AG04450 (cell line): ENCODE data around the gene CENPM. TPM values are rescaled to one million over a fixed set of nuclear protein-coding genes. Genes with fewer than 3 reads are reported as not detected.
A peak's percentile ranks its signal among the peaks of the same experiment; 100 is the strongest.

Experiments
- CTCF ChIA-PET: fragments of 300-600, 350-600 bp; formaldehyde crosslinking; extraction: SDS; loops from one replicate; lab custom pipeline; 2022; ENCODE audit warnings: antibody characterized with exemption, inconsistent platforms; lab: Charles Lee
- POLR2A ChIA-PET: fragments of 350-600 bp; formaldehyde crosslinking; extraction: SDS; loops from one replicate; lab custom pipeline; 2021; ENCODE audit warnings: antibody characterized with exemption, inconsistent platforms; lab: Yijun Ruan, JAX
- DNase-seq: peaks from one replicate; pipeline ENCODE4 v3.0.0-alpha.2; 2011; ENCODE audit warnings: low read depth, low spot score
- H3K27ac ChIP-seq: one replicate; pipeline ENCODE4 v1.5.1; 2012; ENCODE audit warnings: low read depth, low read length, control low read depth
- H3K27me3 ChIP-seq: one replicate; pipeline ENCODE4 v1.6.0; 2012; ENCODE audit warnings: low read length; ENCODE audit not compliant: control insufficient read depth, insufficient read depth
- H3K4me3 ChIP-seq: 2 replicates; pipeline ENCODE4 v1.5.1; 2011; ENCODE audit warnings: mild to moderate bottlenecking, low read depth, low read length, control low read depth
- H3K9me3 ChIP-seq: 2 replicates; pipeline ENCODE4 v1.5.1; 2012; ENCODE audit warnings: low read length; ENCODE audit not compliant: control insufficient read depth, insufficient read depth
- polyA plus RNA-seq: library from polyadenylated mRNA; depleted of rRNA; stranded (reverse); fragments of >200 nt; gene quantifications from 2 replicates; pipeline ENCODE4 v1.2.3, GENCODE V29; 2011
- TF ChIP-seq, protein P1 (sequence below): IDR thresholded peaks from 2 replicates; pipeline ENCODE4 v1.5.1; 2011; ENCODE audit warnings: low read depth, low read length, control low read depth, inconsistent platforms

CENPM gene
- polyA plus RNA-seq, 1 experiment, result 5.1 TPM

DNA sequence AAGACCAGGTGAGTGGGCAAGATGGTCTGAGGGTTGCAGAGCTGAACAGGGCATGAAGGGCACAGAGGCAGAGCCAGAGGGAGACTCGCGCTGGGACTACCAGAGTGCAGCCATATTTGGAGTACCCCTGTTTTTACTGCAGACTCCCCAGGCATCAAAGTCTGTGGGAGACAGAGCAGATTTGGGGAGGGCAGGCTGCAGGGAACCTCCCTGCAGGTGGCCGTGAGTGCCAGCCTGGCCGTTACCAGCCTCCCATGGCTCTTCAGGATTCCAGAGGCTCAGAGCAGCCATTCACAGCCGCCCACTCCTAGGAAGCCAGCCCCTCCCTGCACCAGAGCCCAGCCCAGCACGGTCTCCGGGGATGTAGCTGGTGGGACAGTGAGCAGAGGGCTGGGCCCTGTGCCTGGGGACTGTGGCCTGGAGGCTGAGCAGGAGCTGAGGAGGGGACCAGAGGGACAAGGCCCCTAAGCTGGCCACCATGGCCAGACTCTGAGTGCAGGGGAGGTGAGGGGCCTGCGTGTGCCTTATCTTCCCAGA lies 22.2 kb upstream of the CENPM start, which contains the start of gene SEPTIN3:
TSS of gene SEPTIN3 (plus strand) at position 334 of the 537 bp plus-strand sequence. CDS start 2,050 bp downstream, outside the sequence.
- no peak for DNase-seq
- TF ChIP-seq, protein P1, sequence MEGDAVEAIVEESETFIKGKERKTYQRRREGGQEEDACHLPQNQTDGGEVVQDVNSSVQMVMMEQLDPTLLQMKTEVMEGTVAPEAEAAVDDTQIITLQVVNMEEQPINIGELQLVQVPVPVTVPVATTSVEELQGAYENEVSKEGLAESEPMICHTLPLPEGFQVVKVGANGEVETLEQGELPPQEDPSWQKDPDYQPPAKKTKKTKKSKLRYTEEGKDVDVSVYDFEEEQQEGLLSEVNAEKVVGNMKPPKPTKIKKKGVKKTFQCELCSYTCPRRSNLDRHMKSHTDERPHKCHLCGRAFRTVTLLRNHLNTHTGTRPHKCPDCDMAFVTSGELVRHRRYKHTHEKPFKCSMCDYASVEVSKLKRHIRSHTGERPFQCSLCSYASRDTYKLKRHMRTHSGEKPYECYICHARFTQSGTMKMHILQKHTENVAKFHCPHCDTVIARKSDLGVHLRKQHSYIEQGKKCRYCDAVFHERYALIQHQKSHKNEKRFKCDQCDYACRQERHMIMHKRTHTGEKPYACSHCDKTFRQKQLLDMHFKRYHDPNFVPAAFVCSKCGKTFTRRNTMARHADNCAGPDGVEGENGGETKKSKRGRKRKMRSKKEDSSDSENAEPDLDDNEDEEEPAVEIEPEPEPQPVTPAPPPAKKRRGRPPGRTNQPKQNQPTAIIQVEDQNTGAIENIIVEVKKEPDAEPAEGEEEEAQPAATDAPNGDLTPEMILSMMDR, result no peak
- Histone ChIP-seq H3K27ac (no peak within 1 kb of the TSS), H3K4me3 (no peak within 1 kb of the TSS), H3K9me3 (no peaks in the 10 kb centered on the region; the same call in 1 of the 2 replicates), H3K27me3 (peaks cover 24% of the 10 kb centered on the region)
- POLR2A ChIA-PET, result interaction anchor here (0.6 kb wide), 1 partner anchor 78 kb away, joined by 10 read pairs; no protein-coding TSS in a partner anchor
- CTCF ChIA-PET, result interaction anchor here (0.5 to 1.3 kb wide), 4 partner anchors 15 to 476 kb away, joined by 3 to 4 read pairs (median 3); no protein-coding TSS in a partner anchor

DNA sequence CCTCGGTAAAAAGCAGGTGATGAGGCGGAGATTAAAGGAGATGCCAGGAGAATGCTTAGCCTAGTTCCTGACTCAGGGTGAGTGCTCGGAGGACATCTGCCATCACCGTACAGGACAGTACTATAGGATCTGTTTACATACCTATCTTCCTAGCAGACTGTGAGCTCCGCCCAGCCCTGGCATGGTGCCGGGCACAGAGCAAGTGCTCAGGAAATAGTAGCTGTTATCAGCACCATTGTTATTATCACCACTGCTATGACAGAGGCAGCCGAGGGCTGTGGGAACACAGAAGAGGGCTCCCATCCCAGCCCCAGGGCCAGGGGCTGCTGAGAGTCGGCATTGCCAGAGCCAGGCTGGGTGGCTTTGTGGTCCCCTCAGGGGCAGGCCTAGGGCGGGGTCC lies 21.6 kb upstream of the CENPM start:
- POLR2A ChIA-PET, result no interaction called here

DNA sequence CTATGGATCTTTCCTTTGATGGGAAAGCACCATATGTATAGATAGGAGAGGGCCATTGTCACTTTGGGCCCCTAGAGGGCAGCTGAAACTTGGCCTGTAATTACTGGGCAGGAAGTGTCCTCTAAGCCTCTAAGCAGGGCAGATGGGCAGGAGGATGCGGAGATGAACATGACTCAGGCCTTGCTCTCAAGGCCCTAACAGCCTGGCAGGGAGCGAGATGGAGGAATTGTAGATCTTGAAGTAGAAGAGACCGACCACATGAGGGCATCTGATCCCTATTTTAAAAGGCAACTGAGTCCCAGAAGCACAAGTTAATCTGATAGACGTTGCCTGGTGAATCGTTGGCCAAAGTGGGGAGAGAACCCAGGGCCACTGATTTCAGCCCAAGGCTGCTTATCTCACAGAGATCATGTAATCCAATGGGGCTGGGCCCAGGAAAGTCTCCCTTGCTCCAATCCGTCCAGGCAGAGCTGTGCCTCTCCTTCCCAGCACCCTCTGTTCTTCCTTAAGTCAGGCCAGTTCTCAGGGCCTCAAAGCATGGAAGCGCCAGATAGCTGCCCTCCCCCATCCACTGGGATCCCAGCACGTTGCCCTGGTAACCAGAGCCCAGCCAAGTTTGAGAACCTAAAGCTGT lies 19.8 kb upstream of the CENPM start:
- TF ChIP-seq, protein P1, result peak; percentile 43
- CTCF ChIA-PET, result interaction anchor here (0.6 to 3.3 kb wide), 10 partner anchors 9 to 521 kb away, joined by 3 to 35 read pairs (median 4); partner anchors contain the start of gene NDUFA6
- POLR2A ChIA-PET, result interaction anchor here (0.7 kb wide), 1 partner anchor 108 kb away, joined by 4 read pairs; no protein-coding TSS in a partner anchor
- Histone ChIP-seq H3K4me3 (no peak overlapping the region), H3K27me3 (peaks cover 11% of the 10 kb centered on the region), H3K9me3 (no peaks in the 10 kb centered on the region; the same call in 1 of the 2 replicates), H3K27ac (no peak overlapping the region)
- peak; percentile 61 for DNase-seq

More for the DNA sequence above, 21.6 kb upstream of the CENPM start:
- TF ChIP-seq, protein P1, result no peak
- Histone ChIP-seq H3K27ac (no peak overlapping the region), H3K9me3 (no peaks in the 10 kb centered on the region; the same call in 1 of the 2 replicates), H3K27me3 (peaks cover 22% of the 10 kb centered on the region), H3K4me3 (no peak overlapping the region)
- CTCF ChIA-PET, result interaction anchor here (0.9 to 3.3 kb wide), 4 partner anchors 122 to 476 kb away, joined by 3 to 35 read pairs (median 8); partner anchors contain the start of gene NDUFA6
- DNase-seq, result no peak

DNA sequence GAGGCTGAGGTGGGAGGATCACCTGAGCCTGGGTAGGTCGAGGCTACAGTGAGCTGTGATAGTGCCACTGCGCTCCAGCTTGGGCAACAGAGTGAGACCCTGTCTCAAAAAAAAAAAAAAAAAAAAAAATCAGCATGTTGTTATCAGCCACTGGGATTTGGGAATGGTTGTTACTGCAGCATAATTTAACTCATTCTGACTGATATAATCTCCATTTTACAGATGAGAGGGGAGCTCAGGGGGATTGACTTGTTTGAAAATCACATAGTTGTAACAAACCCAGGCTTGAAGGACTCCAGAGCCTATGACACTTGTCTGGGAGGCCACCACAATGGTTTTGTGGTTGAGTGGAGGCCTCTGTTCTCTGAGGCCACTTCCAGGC lies 19.3 kb upstream of the CENPM start:
- DNase-seq, result no peak
- TF ChIP-seq, protein P1, result no peak
- Histone ChIP-seq H3K27ac (no peak overlapping the region), H3K27me3 (peaks cover 8% of the 10 kb centered on the region), H3K9me3 (no peaks in the 10 kb centered on the region), H3K4me3 (no peak overlapping the region)
- POLR2A ChIA-PET, result interaction anchor here (0.7 kb wide), 1 partner anchor 109 kb away, joined by 4 read pairs; no protein-coding TSS in a partner anchor
- CTCF ChIA-PET, result interaction anchor here (0.7 to 3.3 kb wide), 7 partner anchors 109 to 521 kb away, joined by 3 to 35 read pairs (median 4); partner anchors contain the start of gene NDUFA6
